GM18502 (cell line): ENCODE results near the gene ZSCAN20.

Experiments used
- ATAC-seq: cut with Tn5 transposase; IDR thresholded peaks from one replicate; pipeline ENCODE4 v1.9.1; 2021; ENCODE audit warnings: mild to moderate bottlenecking; ENCODE audit not compliant: unreplicated experiment, poor library complexity

ZSCAN20 gene

GRCh38 chr1:33472269-33472980, at the start of gene ZSCAN20:
ZSCAN20 (plus strand) TSS chr1:33472645; CDS start chr1:33479289, 6,644 bp downstream.
- ATAC-seq, result peak; percentile 91

DNA sequence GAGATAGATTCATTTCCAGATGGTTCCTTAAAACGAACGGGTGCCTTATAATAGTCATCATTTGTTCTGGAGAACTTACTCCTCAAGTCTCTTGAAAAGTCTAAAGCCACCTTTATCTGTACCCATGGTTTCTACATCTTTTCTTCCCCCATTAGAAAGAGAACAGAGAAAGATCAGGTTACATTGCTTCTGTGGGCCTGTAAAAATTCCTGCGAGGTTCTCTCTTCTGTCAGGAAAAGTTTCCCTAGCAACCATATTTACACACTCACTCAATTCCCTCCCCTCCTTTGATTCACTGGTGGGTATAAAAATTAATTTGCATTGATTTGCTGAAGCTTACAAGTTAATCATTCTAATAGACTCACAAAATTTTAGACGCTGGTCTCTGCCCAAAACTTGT, 48.2 kb upstream of the ZSCAN20 start:
- ATAC-seq, result no peak

- no peak for ATAC-seq
These were observed 47.8 kb upstream of the ZSCAN20 start for GRCh38 chr1:33424610-33425009.

DNA sequence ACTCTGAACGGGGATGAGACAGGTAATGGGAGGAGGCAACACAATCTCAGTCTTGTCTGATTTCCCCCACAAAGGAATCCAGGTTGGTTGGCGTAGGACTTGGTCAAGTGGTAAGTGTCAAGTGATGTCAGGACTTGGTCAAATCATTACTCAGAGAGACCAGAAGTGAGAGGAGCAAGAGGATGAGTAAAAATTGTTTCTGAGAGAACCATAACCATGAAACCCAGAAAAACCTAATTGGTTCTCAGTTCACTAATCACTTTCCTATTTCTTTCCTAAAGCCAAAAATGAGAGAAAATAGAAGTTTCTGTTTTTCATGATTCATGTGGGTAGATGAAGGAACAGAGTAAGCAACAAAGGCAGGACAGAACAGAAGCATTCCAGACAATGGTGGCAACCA, 46.5 kb upstream of the ZSCAN20 start:
- no peak for ATAC-seq

GRCh38 chr1:33426916-33427315, 45.5 kb upstream of the ZSCAN20 start:
- no peak for ATAC-seq

- no peak for ATAC-seq
These were observed 43.8 kb upstream of the ZSCAN20 start for GRCh38 chr1:33428661-33429060.

- ATAC-seq, result no peak
These were observed 43.1 kb upstream of the ZSCAN20 start for GRCh38 chr1:33429332-33429731.

GRCh38 chr1:33429856-33430691, 42.4 kb upstream of the ZSCAN20 start:
- ATAC-seq, result no peak

DNA sequence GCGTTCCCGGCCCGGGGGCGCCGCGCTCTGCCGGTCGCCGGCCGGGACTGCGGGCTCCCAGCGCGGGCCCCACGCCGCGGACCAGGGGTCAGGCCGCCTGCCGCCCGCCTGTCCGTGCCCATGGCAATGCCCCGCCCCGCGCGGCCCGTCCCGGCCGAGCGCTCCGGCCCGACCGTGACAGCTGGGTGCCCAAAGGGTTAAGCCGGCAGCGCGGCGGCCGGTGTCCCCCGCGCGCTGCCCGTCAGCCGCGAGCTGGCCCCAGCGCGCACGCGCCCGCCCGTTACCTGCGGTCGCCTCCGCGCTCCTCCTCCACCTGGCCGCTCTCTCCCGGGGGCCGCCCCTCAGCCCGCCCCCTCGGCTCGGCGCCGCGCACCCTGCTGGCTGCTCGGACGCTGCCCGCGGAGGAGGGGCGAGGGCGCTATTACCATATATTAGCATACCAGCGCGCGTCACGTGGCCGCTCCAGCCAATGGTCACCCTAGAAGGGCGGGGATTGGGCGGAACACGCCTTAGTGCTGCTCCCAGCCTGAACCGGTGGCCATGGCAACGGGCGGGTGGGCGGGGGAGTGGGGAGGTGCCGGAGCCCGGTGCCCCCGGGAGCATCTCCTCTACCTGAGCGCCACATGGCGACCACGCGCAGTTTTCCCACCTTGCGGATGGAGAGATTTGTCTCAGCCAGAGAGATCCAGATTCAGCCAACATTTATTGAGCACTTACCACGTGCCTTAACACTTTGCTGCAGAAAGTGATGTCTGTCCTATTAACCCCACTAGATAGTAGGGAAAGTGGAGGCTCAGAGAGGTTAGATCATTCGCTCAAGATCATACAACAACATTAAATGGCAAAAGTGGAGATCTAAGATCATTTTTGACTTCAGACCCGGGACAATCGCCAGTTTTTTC, 41.5 kb upstream of the ZSCAN20 start, which contains the start of gene PHC2:
PHC2 (minus strand) TSS at position 404 of the 902 bp plus-strand sequence. CDS start 55,556 bp downstream, outside the sequence.
- ATAC-seq, result peak; percentile 94

DNA sequence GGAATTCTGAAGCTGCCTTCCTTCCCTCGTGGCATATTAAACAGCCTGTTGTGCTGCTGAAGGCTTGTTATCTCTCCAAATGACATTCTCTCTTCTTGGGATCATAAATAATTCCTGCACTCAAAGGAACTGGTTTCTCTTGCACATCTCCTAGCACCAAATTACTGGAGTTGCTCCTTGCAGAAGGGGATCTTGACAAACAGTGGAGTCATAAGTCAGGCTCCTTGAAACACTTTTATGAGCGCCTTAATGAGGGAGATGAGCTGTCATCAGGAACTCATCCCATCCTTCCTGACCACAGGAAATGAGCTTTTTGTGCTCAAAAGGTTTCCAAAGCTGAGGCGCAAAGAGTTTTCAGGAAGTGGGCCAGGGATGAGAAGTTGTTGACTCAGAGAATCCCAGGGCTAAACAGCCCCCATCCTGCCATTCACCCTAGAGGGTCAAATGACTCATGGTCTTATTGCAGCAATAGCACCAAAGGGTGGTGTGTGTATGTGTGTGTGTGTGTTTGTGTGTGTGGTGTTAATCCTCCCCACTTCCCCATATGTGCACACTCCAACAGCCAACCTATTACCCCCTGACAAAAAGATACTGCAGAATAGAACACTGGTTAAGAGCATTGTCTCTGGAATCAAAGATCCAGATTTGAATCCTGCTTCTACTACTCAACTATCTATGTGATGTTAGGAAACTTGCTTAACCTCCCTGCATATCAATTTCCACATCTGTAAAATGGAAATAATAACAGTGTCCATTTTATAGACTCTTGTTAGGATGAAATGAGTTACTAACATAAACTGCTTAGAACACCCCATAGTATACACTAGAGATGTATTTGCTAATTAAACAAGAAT, 38.7 kb upstream of the ZSCAN20 start:
- ATAC-seq, result no peak

GRCh38 chr1:33434363-33434750, 38.1 kb upstream of the ZSCAN20 start:
- no peak for ATAC-seq

- no peak for ATAC-seq
These were observed 37.2 kb upstream of the ZSCAN20 start for GRCh38 chr1:33435096-33435820.

DNA sequence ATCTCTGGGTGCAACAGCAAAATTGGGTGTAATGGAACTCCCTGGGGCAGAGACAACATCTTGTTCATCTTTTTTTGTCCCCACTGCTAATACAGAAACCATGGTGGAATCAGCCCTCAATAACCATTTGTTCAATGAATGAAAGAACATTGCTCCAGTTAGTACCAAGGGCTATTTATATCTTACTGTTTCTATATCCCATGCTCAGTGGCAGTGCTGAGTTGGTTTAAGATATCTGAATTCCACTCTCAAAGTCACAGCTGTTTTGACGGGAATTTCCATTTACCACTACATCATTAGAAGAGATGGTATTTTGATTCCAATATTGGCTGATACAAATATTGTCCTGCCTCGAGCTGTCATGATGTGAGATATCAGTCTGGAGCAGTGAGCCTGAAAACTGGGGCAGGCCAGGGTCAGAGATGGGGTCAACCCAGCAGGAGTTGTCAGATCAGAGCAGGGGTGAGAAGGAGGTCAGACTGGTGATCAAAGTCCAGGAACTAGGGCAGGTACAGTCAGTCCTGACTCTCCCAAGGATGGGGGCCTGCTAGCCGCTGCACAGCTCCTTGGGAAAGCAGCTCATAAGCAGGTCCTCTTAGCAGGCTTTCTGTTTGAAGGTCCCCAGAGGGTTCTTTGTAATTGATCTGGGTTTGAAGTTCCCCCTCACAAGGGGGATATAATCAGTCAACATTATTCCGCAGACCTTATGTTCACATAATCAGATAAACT, 35.7 kb upstream of the ZSCAN20 start:
- no peak for ATAC-seq

GRCh38 chr1:33438364-33439160, 33.9 kb upstream of the ZSCAN20 start:
- no peak for ATAC-seq

- ATAC-seq, result no peak
These were observed 32.8 kb upstream of the ZSCAN20 start for GRCh38 chr1:33439662-33440061.

GRCh38 chr1:33441088-33441745, 31.2 kb upstream of the ZSCAN20 start:
- no peak for ATAC-seq

DNA sequence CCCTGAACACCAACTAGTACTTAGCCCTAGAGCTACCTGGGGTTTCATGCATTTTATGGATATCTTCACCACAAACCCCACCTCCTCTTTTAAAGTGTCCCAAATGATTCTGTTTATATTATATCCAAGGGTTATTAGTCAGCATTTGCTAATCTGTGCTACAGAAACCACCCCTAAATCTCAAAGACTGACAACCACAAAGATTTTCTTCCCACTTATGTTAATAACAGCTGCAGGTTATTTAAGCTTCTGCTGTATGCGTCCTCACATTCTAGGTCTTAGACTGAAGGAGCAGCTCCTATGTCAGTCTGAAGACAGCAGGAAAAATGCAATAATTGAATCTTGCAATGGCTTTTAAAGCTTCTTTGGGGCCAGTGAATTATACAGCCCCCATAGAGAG, 30.3 kb upstream of the ZSCAN20 start:
- ATAC-seq, result no peak
